OCI-LY7 (cell line): ENCODE results near the gene CITED2.

Source experiments
- EZH2phosphoT487 ChIP-seq: fragments of 200-600 bp; sonication (generic); IDR thresholded peaks from 2 replicates; pipeline ENCODE4 v1.6.1; 2018; ENCODE audit warnings: low read depth, borderline replicate concordance, mild to moderate bottlenecking, mixed run types, antibody characterized with exemption, low read length, moderate library complexity, mixed read lengths
- TF ChIP-seq, protein P1 (sequence below): fragments of 200-600 bp; sonication (generic); conservative IDR thresholded peaks from 2 replicates; pipeline ENCODE4 v1.5.1; 2014; ENCODE audit warnings: mild to moderate bottlenecking, antibody characterized with exemption, low read length, moderate library complexity, mixed read lengths

DNA sequence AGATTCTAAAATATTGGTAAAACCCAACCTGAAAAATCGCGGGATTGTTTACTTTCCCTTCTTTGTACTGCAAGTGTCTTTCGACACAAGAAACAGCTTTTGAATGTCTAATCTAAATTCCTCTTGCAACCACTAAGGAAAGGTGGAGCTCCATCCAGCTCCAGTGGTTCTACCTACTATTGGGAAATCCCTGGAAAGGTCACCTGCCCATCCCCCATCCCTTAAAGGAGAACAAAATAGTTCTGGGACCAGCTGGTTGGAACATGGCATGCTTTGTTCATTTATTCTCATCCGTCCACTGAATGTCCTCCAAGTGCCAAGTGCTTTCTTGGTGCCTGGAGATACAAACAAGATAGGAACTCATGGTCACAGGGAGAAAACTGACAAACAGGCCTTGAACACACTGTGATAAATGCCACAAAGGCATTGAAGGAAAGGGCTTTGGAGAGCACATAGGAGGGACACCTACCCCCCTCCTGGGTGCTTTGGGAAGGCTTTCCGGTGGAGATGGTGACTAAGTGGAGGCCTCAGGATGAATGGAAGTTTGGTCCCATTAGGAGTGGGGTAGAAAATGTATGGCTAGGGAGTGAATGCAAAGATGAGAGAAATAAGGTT lies 2.3 kb upstream of the CITED2 start:
- TF ChIP-seq, protein P1, sequence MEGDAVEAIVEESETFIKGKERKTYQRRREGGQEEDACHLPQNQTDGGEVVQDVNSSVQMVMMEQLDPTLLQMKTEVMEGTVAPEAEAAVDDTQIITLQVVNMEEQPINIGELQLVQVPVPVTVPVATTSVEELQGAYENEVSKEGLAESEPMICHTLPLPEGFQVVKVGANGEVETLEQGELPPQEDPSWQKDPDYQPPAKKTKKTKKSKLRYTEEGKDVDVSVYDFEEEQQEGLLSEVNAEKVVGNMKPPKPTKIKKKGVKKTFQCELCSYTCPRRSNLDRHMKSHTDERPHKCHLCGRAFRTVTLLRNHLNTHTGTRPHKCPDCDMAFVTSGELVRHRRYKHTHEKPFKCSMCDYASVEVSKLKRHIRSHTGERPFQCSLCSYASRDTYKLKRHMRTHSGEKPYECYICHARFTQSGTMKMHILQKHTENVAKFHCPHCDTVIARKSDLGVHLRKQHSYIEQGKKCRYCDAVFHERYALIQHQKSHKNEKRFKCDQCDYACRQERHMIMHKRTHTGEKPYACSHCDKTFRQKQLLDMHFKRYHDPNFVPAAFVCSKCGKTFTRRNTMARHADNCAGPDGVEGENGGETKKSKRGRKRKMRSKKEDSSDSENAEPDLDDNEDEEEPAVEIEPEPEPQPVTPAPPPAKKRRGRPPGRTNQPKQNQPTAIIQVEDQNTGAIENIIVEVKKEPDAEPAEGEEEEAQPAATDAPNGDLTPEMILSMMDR, result no peak
- no peak for TF ChIP-seq EZH2phosphoT487
